ENCODE data around the gene LDB3. TPM values are rescaled to one million over a fixed set of nuclear protein-coding genes. Genes with fewer than 3 reads are reported as not detected.

LDB3 gene
- total RNA-seq, 1 experiment from 2014 or later, result 0.63 TPM

DNA sequence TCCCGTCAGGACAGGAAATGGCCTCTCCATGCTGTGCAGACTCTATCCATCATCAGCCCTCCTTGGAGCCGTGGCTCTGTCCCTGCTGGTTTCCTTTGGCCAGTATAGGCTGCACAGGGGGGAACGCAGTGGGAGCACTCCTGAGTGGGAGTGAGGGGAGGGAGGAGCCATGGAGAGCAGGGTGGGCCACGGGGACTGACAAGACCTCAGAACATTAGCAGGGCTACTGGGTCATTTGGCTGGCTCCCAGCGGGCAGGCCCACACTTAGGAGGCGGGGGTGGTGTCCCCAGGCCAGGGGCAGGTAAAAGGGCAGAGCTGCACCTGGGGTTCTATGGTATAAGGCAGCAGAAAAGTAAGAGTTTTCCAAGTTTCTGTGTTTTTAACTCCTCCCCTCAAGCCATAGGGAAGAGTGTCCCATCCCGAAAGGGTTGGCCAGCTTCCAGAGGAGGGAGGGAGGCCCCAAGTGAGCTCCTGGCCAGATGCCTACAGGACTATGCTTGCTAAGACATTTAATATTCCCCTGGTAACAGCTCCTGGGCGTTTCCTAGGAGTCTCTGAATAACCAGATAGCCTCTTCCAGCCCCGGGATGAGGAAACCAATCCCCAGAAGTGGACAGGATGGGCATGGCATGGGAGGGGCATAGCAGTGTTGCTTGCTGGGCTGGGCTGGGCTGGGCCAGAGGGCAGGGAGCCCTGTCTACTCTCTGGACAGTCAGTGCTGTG, 19.4 kb upstream of the LDB3 start:
- Histone ChIP-seq H3K79me2 (ENCODE audit: low read depth) (no peaks in the 10 kb centered on the region), H3K9me2 (ENCODE audit: insufficient read depth) (no peaks in the 10 kb centered on the region), H3F3A (ENCODE audit: insufficient read depth, low read depth) (peaks cover 25% of the 10 kb centered on the region), H3K4me3 (no peak overlapping the region), H3K27ac (peak overlapping the region; percentile 61), H3K4me1 (replicated peaks; ENCODE audit: insufficient read depth) (peaks cover 61% of the 10 kb centered on the region), H3K27me3 (ENCODE audit: insufficient read depth, low read depth) (no peaks in the 10 kb centered on the region), H3K9me3 (ENCODE audit: insufficient read depth, low read depth) (no peaks in the 10 kb centered on the region), H4K20me1 (ENCODE audit: insufficient read depth) (no peaks in the 10 kb centered on the region), H2AFZ (no peak overlapping the region), H3K4me2 (peak overlapping the region; percentile 52), H3K36me3 (ENCODE audit: low read depth) (no peaks in the 10 kb centered on the region)
- ChIA-PET POLR2A (ENCODE audit: unreplicated experiment) (interaction anchor here (0.6 kb wide), 1 partner anchor 321 kb away, joined by 3 read pairs; no protein-coding TSS in a partner anchor), CTCF (no interaction called here)
- peak; percentile 75 to 87 for DNase-seq
- intact Hi-C loops (cut with micrococcal nuclease; ENCODE audit: unreplicated experiment), result loop anchor here (2.0 to 5.0 kb wide), 2 partner anchors 33 to 128 kb away; partner anchors contain the start of gene WAPL
- no TSS peak for BruUV-seq (replicated peaks)
- no peak for TF ChIP-seq EZH2 (IDR thresholded peaks at IDR 0.05; ENCODE audit: low read depth)
- TF ChIP-seq, protein P1, sequence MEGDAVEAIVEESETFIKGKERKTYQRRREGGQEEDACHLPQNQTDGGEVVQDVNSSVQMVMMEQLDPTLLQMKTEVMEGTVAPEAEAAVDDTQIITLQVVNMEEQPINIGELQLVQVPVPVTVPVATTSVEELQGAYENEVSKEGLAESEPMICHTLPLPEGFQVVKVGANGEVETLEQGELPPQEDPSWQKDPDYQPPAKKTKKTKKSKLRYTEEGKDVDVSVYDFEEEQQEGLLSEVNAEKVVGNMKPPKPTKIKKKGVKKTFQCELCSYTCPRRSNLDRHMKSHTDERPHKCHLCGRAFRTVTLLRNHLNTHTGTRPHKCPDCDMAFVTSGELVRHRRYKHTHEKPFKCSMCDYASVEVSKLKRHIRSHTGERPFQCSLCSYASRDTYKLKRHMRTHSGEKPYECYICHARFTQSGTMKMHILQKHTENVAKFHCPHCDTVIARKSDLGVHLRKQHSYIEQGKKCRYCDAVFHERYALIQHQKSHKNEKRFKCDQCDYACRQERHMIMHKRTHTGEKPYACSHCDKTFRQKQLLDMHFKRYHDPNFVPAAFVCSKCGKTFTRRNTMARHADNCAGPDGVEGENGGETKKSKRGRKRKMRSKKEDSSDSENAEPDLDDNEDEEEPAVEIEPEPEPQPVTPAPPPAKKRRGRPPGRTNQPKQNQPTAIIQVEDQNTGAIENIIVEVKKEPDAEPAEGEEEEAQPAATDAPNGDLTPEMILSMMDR (conservative IDR thresholded peaks at IDR 0.05), result no peak

DNA sequence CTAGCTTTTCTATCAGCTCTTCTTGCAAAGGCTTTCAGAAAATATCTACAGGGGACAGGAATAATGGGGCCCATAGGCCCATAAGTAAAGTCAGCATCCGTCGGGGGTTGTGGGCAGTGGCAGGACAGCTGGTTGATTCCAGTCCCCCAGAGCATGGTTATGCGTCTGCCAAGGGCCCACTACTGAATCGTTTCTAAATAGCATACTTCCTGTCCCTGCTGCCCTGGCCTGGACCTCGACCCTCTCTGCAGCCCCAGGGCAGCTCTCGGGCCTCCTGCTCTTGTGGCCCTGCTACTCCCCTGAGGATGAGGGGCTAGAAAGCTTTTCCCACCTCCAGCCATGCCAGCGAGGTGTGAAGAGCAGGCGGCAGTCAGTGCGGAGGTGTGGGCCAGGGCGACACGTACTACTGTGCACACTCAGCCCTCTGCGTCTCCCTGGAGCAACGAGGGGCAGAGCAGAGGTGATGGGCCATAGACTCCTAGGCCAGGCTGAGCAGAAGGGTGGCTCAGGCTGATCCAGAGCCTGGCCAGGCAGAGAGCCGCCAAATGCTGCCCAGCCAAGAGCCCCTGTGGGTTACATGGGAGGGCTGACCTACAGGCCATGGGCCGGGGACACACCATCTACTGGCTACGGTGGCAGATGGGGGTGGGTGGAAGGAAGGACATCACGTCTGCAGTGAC, 18.7 kb upstream of the LDB3 start:
- BruUV-seq (replicated peaks), result no TSS peak
- H3K4me3 ChIP-seq, result no peak overlapping the region
- H3K27me3 ChIP-seq (ENCODE audit: insufficient read depth, low read depth), result no peaks in the 10 kb centered on the region
- ChIA-PET POLR2A (ENCODE audit: unreplicated experiment) (no interaction called here), CTCF (no interaction called here)
- no peaks in the 10 kb centered on the region for H3K79me2 ChIP-seq (ENCODE audit: low read depth)
- no peaks in the 10 kb centered on the region for H3K9me2 ChIP-seq (ENCODE audit: insufficient read depth)
- no peak overlapping the region for H3K27ac ChIP-seq
- no peaks in the 10 kb centered on the region for H3K9me3 ChIP-seq (ENCODE audit: insufficient read depth, low read depth)
- no peak overlapping the region for H2AFZ ChIP-seq
- no peaks in the 10 kb centered on the region for H3K36me3 ChIP-seq (ENCODE audit: low read depth)
- H3F3A ChIP-seq (ENCODE audit: insufficient read depth, low read depth), result peaks cover 25% of the 10 kb centered on the region
- peak overlapping the region; percentile 52 for H3K4me2 ChIP-seq
- no peak for DNase-seq
- H3K4me1 ChIP-seq (replicated peaks; ENCODE audit: insufficient read depth), result peaks cover 61% of the 10 kb centered on the region
- TF ChIP-seq, protein P1 (conservative IDR thresholded peaks at IDR 0.05), result no peak
- no peak for TF ChIP-seq EZH2 (IDR thresholded peaks at IDR 0.05; ENCODE audit: low read depth)
- H4K20me1 ChIP-seq (ENCODE audit: insufficient read depth), result no peaks in the 10 kb centered on the region
- intact Hi-C loops (cut with micrococcal nuclease; ENCODE audit: unreplicated experiment), result loop anchor here (2.0 to 5.0 kb wide), 2 partner anchors 33 to 129 kb away; partner anchors contain the start of gene WAPL

DNA sequence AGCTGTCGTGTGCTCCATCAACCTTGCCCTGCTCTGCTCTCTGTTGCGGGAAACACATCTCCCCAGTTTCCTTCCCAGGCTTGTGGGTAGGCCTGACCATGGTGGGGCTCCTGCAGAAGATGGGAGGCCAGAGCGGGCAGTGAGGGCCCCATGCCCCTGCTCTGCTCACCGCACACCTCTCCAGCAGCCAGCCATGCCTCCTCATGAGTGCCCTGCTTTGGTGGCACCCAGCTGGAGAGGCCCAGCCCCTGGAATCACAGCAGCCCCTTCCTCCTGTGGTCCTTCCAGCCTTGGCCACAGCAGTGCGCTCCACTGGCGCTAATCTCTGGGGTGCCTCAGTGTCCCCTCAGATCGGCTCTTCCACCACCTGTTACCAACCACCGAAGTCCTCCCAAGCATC, 18.2 kb upstream of the LDB3 start:
- TF ChIP-seq, protein P1 (conservative IDR thresholded peaks at IDR 0.05), result no peak
- no peak for TF ChIP-seq EZH2 (IDR thresholded peaks at IDR 0.05; ENCODE audit: low read depth)
- no TSS peak for BruUV-seq (replicated peaks)
- H3K79me2 ChIP-seq (ENCODE audit: low read depth), result no peaks in the 10 kb centered on the region
- no peak for DNase-seq
- no peaks in the 10 kb centered on the region for H3K9me3 ChIP-seq (ENCODE audit: insufficient read depth, low read depth)
- H4K20me1 ChIP-seq (ENCODE audit: insufficient read depth), result no peaks in the 10 kb centered on the region
- CTCF ChIA-PET, result no interaction called here
- H3K9me2 ChIP-seq (ENCODE audit: insufficient read depth), result no peaks in the 10 kb centered on the region
- H3K27ac ChIP-seq, result no peak overlapping the region
- no peaks in the 10 kb centered on the region for H3K27me3 ChIP-seq (ENCODE audit: insufficient read depth, low read depth)
- H3K4me1 ChIP-seq (replicated peaks; ENCODE audit: insufficient read depth), result peaks cover 61% of the 10 kb centered on the region
- no peak overlapping the region for H3K4me3 ChIP-seq
- H3K36me3 ChIP-seq (ENCODE audit: low read depth), result no peaks in the 10 kb centered on the region
- H3F3A ChIP-seq (ENCODE audit: insufficient read depth, low read depth), result peaks cover 25% of the 10 kb centered on the region
- no peak overlapping the region for H3K4me2 ChIP-seq
- intact Hi-C loops (cut with micrococcal nuclease; ENCODE audit: unreplicated experiment), result no loop called here
- no peak overlapping the region for H2AFZ ChIP-seq
- POLR2A ChIA-PET (ENCODE audit: unreplicated experiment), result no interaction called here
